Spleen (tissue), 7 donors: ENCODE measurements around the gene HS6ST2.

Experiments used
- CTCF ChIP-seq, 11 experiments: fragments of 200-600 bp in 7 of 11; fragments of 450-650 bp in 4 of 11; sonication (generic) in 4 of 11; IDR thresholded peaks in 8 of 11; conservative IDR thresholded peaks in 3 of 11; 1 replicate in 7 of 11; 2 replicates in 4 of 11; pipeline versions ENCODE4 v1.4.0 to v1.8.0; 2016 to 2021; ENCODE audit warnings: antibody characterized with exemption in 11 of 11, inconsistent platforms in 4 of 11, mild to moderate bottlenecking in 1 of 11
- POLR2A ChIP-seq, 3 donors: fragments of 450-650 bp; IDR thresholded peaks; one replicate each; pipeline ENCODE4 v1.5.1; 2017; ENCODE audit warnings: antibody characterized with exemption in 3 of 3, mild to moderate bottlenecking in 1 of 3
- donor health status: DM: no; HTN: no; CAD: no; lungs with moderate emphysema.
- donor health status: DM: no; HTN: no; CAD: no.
- donor health status: DM: no; HTN: no; CAD: no.

GRCh38 chrX:132933170-132933569 lies 25.3 kb downstream of the HS6ST2 start:
- no peak for TF ChIP-seq POLR2A (IDR thresholded peaks at IDR 0.05)
- TF ChIP-seq CTCF (IDR thresholded peaks at IDR 0.05 in 8 of 11, conservative IDR thresholded peaks at IDR 0.05 in 3 of 11) = no peak
